Prostate gland (tissue), 2 donors: ENCODE data around the gene IRS2. TPM values are rescaled to one million over a fixed set of nuclear protein-coding genes. Genes with fewer than 3 reads are reported as not detected.

Source experiments
- DNase-seq: peaks from one replicate; pipeline ENCODE4 v3.0.0-alpha.2; 2019; ENCODE audit warnings: low spot score
- H3K27ac ChIP-seq, 2 donors: fragments of 200-600 bp; sonication (generic); 2 replicates each; pipeline ENCODE4 v1.5.1; 2017 to 2019
- H3K27me3 ChIP-seq: fragments of 200-600 bp; sonication (generic); replicated peaks from 2 replicates; pipeline ENCODE4 v1.5.1; 2019; ENCODE audit not compliant: insufficient read depth
- H3K36me3 ChIP-seq, 2 donors: fragments of 200-600 bp; sonication (generic); 1 replicate in 1 of 2; 2 replicates in 1 of 2; pipeline versions ENCODE4 v1.5.1 to v1.8.1; 2017 to 2019
- H3K4me1 ChIP-seq: fragments of 200-600 bp; sonication (generic); replicated peaks from 2 replicates; pipeline ENCODE4 v1.5.1; 2019
- H3K4me3 ChIP-seq, 2 donors: fragments of 200-600 bp; sonication (generic); 2 replicates each; pipeline ENCODE4 v1.5.1; 2017 to 2019
- H3K9me3 ChIP-seq: fragments of 200-600 bp; sonication (generic); 2 replicates; pipeline ENCODE4 v1.5.1; 2017
- POLR2A ChIP-seq: fragments of 450-650 bp; IDR thresholded peaks from one replicate; pipeline ENCODE4 v1.6.1; 2016; ENCODE audit warnings: antibody characterized with exemption, mild to moderate bottlenecking
- POLR2AphosphoS5 ChIP-seq: sonication (generic); formaldehyde crosslinking; IDR thresholded peaks from one replicate; pipeline ENCODE4 v1.6.1; 2017; ENCODE audit warnings: antibody characterized with exemption
- WGBS: methylation state at CpG from one replicate; pipeline ENCODE4 v1.1.5; 2018; 5-methylcytosine and 5-hydroxymethylcytosine counted together
- intact Hi-C: fragments of 100-400 bp; cut with DNase I; formaldehyde crosslinking; loops from one replicate; pipeline ENCODE4 v1.14.2; 2022
- total RNA-seq, 2 donors: library from RNA; depleted of rRNA; stranded (reverse); fragments of >200 nt; gene quantifications; one replicate each; pipeline ENCODE4 v1.1.0, GENCODE V29; 2016
- TF ChIP-seq, protein P1 (sequence below), 4 experiments: fragments of 200-600 bp in 2 of 4; fragments of 450-650 bp in 2 of 4; sonication (generic) in 2 of 4; IDR thresholded peaks; 1 replicate in 3 of 4; 2 replicates in 1 of 4; pipeline ENCODE4 v1.5.1; 2016 to 2019; ENCODE audit warnings: antibody characterized with exemption in 4 of 4, mild to moderate bottlenecking in 2 of 4, moderate library complexity in 2 of 4

IRS2 gene
- total RNA-seq, 2 donors from 2014 or later: 43.5 to 54.8 TPM

DNA sequence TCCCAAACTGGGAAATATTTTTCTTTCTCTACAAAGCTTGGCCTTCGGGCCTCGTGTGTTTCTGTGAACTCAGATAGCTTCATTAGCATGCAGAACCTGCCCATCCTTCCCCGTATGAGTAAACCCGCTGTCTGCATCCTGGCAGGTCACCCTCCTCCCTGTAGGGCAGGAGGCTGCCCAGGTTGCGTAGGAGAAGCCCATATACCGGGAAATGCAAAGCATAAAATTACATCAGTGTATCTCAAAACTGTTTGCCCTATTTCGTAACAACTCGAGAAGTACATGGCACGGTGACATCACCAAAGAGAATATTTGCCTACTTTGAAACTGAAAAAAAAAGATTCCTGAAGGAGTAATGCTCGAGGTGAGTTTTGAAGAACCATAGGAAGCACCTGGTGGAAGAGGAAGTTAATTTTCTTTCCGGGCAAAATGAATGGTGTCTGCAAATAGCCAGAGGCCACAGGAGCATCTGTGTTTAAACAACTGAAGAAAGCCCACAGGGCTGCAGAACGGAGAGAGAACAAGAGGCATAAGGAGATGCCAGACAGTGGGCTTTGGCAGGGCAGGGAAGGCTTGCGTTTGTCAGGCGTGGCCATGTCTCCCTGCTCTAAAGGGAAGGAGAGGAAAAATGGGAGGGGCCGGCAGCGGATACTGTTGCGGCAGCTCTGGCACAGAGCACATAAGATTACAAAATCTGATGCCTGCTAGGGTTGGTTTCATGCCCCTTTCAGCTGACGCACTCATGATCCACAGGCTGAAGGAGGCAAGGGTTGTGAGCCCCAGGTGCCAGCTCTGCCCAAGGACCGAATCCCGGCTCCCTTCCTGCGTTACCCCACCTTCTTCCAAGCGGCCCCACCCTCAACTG, 81.4 kb downstream of the IRS2 start:
- intact Hi-C loops: no loop called here
- 62% methylated on average over 22 of the region's 22 CpGs for WGBS
- TF ChIP-seq POLR2AphosphoS5 (no peak), POLR2A (no peak)
- TF ChIP-seq, protein P1, sequence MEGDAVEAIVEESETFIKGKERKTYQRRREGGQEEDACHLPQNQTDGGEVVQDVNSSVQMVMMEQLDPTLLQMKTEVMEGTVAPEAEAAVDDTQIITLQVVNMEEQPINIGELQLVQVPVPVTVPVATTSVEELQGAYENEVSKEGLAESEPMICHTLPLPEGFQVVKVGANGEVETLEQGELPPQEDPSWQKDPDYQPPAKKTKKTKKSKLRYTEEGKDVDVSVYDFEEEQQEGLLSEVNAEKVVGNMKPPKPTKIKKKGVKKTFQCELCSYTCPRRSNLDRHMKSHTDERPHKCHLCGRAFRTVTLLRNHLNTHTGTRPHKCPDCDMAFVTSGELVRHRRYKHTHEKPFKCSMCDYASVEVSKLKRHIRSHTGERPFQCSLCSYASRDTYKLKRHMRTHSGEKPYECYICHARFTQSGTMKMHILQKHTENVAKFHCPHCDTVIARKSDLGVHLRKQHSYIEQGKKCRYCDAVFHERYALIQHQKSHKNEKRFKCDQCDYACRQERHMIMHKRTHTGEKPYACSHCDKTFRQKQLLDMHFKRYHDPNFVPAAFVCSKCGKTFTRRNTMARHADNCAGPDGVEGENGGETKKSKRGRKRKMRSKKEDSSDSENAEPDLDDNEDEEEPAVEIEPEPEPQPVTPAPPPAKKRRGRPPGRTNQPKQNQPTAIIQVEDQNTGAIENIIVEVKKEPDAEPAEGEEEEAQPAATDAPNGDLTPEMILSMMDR (IDR thresholded peaks at IDR 0.05): no peak
- H3K4me1 ChIP-seq: no peaks in the 10 kb centered on the region
- H3K9me3 ChIP-seq: no peaks in the 10 kb centered on the region
- no peak for DNase-seq
- H3K27ac ChIP-seq: no peak overlapping the region
- H3K27me3 ChIP-seq: no peaks in the 10 kb centered on the region
- no peaks in the 10 kb centered on the region for H3K36me3 ChIP-seq
- H3K4me3 ChIP-seq: no peak overlapping the region

- H3K36me3 ChIP-seq: no peaks in the 10 kb centered on the region
- TF ChIP-seq POLR2AphosphoS5 (no peak), POLR2A (no peak)
- TF ChIP-seq, protein P1 (IDR thresholded peaks at IDR 0.05): no peak
- no peaks in the 10 kb centered on the region for H3K27me3 ChIP-seq
- no peak for DNase-seq
- H3K4me3 ChIP-seq: no peak overlapping the region
- 77% methylated on average over 3 of the region's 3 CpGs for WGBS
- no peak overlapping the region for H3K27ac ChIP-seq
- no peaks in the 10 kb centered on the region for H3K4me1 ChIP-seq
- no peaks in the 10 kb centered on the region for H3K9me3 ChIP-seq
- intact Hi-C loops: no loop called here
Measured at GRCh38 chr13:109703250-109703649, 83.1 kb downstream of the IRS2 start.
